Measurements from ENCODE around the gene BEST2. TPM values are rescaled to one million over a fixed set of nuclear protein-coding genes. Genes with fewer than 3 reads are reported as not detected.
A peak's percentile ranks its signal among the peaks of the same experiment; 100 is the strongest.

The BEST2 gene
- total RNA-seq, 1 donor from 2014 or later, result 1.2 TPM

GRCh38 chr19:12784394-12784870, 32.8 kb downstream of the BEST2 start:
- Histone ChIP-seq H3K4me1 (peaks cover 76% of the 10 kb centered on the region), H3K4me3 (peak overlapping the region in 1 of 2 donors; percentile 7)
- intact Hi-C loops (cut with DNase I), result no loop called here

GRCh38 chr19:12784871-12785430, 33.4 kb downstream of the BEST2 start:
- Histone ChIP-seq H3K4me1 (peaks cover 75% of the 10 kb centered on the region), H3K36me3 (no peaks in the 10 kb centered on the region), H3K27ac (peak overlapping the region; percentile 97), H3K9me3 (no peaks in the 10 kb centered on the region), H3K4me3 (no peak overlapping the region), H3K27me3 (no peaks in the 10 kb centered on the region)
- DNase-seq (ENCODE audit: extremely low spot score in 2 of 2), result no peak
- TF ChIP-seq CTCF (IDR thresholded peaks at IDR 0.05) (no peak), POLR2AphosphoS5 (IDR thresholded peaks at IDR 0.05; ENCODE audit: insufficient read depth in 1 of 2, low read depth in 1 of 2) (no peak), POLR2A (IDR thresholded peaks at IDR 0.05) (no peak)
- intact Hi-C loops (cut with DNase I), result no loop called here

More at GRCh38 chr19:12784394-12784870, 32.8 kb downstream of the BEST2 start:
- H3K27me3 ChIP-seq, result no peaks in the 10 kb centered on the region
- no peaks in the 10 kb centered on the region for H3K36me3 ChIP-seq
- TF ChIP-seq POLR2A (IDR thresholded peaks at IDR 0.05), result no peak
- no peak for TF ChIP-seq CTCF (IDR thresholded peaks at IDR 0.05)
- no peak for TF ChIP-seq POLR2AphosphoS5 (IDR thresholded peaks at IDR 0.05; ENCODE audit: insufficient read depth in 1 of 2, low read depth in 1 of 2)
- H3K9me3 ChIP-seq, result no peaks in the 10 kb centered on the region
- H3K27ac ChIP-seq, result peak overlapping the region; percentile 97
- no peak for DNase-seq (ENCODE audit: extremely low spot score in 2 of 2)

GRCh38 chr19:12785431-12786031, 33.9 kb downstream of the BEST2 start:
- no peak for TF ChIP-seq POLR2A (IDR thresholded peaks at IDR 0.05)
- peak in 1 of 2 donors; percentile 5 for TF ChIP-seq POLR2AphosphoS5 (IDR thresholded peaks at IDR 0.05; ENCODE audit: insufficient read depth in 1 of 2, low read depth in 1 of 2)
- TF ChIP-seq CTCF (IDR thresholded peaks at IDR 0.05), result no peak
- H3K9me3 ChIP-seq, result no peaks in the 10 kb centered on the region
- no peak overlapping the region for H3K4me3 ChIP-seq
- peaks cover 75% of the 10 kb centered on the region for H3K4me1 ChIP-seq
- no peak for DNase-seq (ENCODE audit: extremely low spot score in 2 of 2)
- peak overlapping the region; percentile 97 for H3K27ac ChIP-seq
- intact Hi-C loops (cut with DNase I), result no loop called here
- no peaks in the 10 kb centered on the region for H3K27me3 ChIP-seq
- H3K36me3 ChIP-seq, result no peaks in the 10 kb centered on the region

- Histone ChIP-seq H3K9me3 (no peaks in the 10 kb centered on the region), H3K27me3 (no peaks in the 10 kb centered on the region), H3K27ac (peak overlapping the region; percentile 97), H3K4me3 (no peak overlapping the region), H3K4me1 (peaks cover 75% of the 10 kb centered on the region), H3K36me3 (no peaks in the 10 kb centered on the region)
- intact Hi-C loops (cut with DNase I), result no loop called here
- DNase-seq (ENCODE audit: extremely low spot score in 2 of 2), result no peak
- TF ChIP-seq CTCF (IDR thresholded peaks at IDR 0.05) (no peak), POLR2A (IDR thresholded peaks at IDR 0.05) (no peak), POLR2AphosphoS5 (IDR thresholded peaks at IDR 0.05; ENCODE audit: insufficient read depth in 1 of 2, low read depth in 1 of 2) (peak; percentile 28)
These were observed 34.7 kb downstream of the BEST2 start for GRCh38 chr19:12786141-12786870.
